Central memory CD8-positive, alpha-beta T cell (primary cell): Measurements from ENCODE around the gene ZNF292.
"Not testable (repeated sequence)": the region's sequence is repeated elsewhere in the genome, so short reads cannot be mapped to it uniquely, and the experiment has no call there.

ENCODE experiments used
- ATAC-seq: fragments of 150-1000 bp; cut with Tn5 transposase; replicated peaks from 2 replicates; pipeline ENCODE4 v1.10.0; 2022; ENCODE audit warnings: mild to moderate bottlenecking, moderate FRiP score, moderate number of reproducible peaks; ENCODE audit not compliant: poor library complexity, severe bottlenecking; ENCODE audit errors: extremely low read depth
- DNase-seq, 2 donors: peaks; one replicate each; pipeline ENCODE4 v3.0.0; 2021; ENCODE audit warnings: low spot score in 2 of 2
- H3K27ac Mint-ChIP-seq: one replicate; pipeline ENCODE4 v1.8.0; 2022; ENCODE audit warnings: low read depth, mild to moderate bottlenecking, moderate library complexity, mixed read lengths
- H3K27me3 Mint-ChIP-seq: one replicate; pipeline ENCODE4 v1.8.0; 2022; ENCODE audit warnings: mixed read lengths
- H3K36me3 Mint-ChIP-seq: one replicate; pipeline ENCODE4 v1.8.0; 2022; ENCODE audit warnings: mild to moderate bottlenecking, moderate library complexity, mixed read lengths; ENCODE audit not compliant: insufficient read depth
- H3K4me1 Mint-ChIP-seq: one replicate; pipeline ENCODE4 v1.8.0; 2022; ENCODE audit warnings: mixed read lengths
- H3K4me3 Mint-ChIP-seq: one replicate; pipeline ENCODE4 v1.8.0; 2022; ENCODE audit warnings: mild to moderate bottlenecking, moderate library complexity, mixed read lengths
- H3K9me3 Mint-ChIP-seq: one replicate; pipeline ENCODE4 v1.8.0; 2022; ENCODE audit warnings: mixed read lengths

Gene ZNF292

DNA sequence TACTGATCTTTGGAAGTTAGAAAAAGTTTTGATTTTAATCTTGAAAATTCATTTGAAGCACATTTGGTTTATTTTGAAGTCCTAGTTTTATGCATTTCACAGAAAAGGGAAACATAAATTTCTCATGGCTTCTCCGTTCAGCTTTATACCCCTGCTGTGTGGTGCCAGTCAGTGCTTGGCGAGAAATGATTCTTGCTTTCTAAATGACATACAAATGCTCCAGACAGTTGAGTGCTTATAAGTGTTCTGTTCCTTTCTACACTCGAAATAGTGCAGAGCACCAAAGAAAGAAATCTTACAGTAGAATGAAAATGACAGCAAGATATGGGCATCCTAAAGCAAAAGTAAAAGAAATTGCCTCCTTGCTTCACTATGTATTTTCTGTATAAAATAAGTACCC lies 9.0 kb upstream of the ZNF292 start:
- no peak for ATAC-seq
- Mint-ChIP-seq H3K4me1 (no peaks in the 10 kb centered on the region), H3K36me3 (no peaks in the 10 kb centered on the region), H3K27ac (peak overlapping the region; percentile 44), H3K4me3 (peak overlapping the region; percentile 62), H3K9me3 (no peaks in the 10 kb centered on the region), H3K27me3 (peaks cover under 1% of the 10 kb centered on the region)
- no peak for DNase-seq

DNA sequence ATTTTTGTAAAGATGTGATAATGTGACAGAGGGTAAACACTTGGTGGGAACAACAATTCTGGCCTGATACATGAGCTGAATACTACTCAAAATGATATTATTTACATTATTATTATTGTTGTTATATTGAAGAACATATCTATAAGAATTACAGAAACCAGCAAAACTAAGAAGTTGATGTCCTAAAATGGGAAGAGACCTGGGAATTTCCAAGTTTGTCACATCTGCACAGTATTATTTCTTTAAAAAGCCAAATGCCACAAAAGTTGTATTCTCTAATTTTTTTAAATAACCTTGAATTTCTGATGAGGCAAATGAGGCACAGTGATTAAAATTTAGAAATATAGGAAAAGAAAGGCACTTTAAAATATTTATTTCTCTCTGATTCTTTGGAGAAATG lies 5.0 kb upstream of the ZNF292 start:
- ATAC-seq = no peak
- H3K4me3 Mint-ChIP-seq = peak overlapping the region; percentile 18
- no peak for DNase-seq
- peaks cover 30% of the 10 kb centered on the region for H3K4me1 Mint-ChIP-seq
- H3K9me3 Mint-ChIP-seq = no peaks in the 10 kb centered on the region
- H3K27ac Mint-ChIP-seq = no peak overlapping the region
- no peaks in the 10 kb centered on the region for H3K27me3 Mint-ChIP-seq
- H3K36me3 Mint-ChIP-seq = peaks cover 9% of the 10 kb centered on the region

DNA sequence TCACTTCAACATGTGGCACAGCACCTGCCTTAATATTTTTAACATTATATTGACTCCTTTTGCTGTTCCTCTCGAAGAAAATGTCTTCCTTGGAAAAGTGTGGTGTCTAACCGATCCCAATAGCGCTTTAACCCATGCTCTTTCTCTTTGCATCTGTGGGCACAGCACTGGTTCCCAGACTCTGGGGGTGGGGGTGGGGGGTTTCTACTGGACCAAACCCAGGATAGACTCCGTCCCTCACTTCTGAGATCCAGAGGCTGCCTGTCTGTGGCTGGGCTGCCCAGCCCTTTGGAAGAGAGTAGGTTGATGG lies 3.9 kb upstream of the ZNF292 start:
- peak overlapping the region; percentile 66 for H3K4me3 Mint-ChIP-seq
- DNase-seq (no peak), ATAC-seq (no peak)
- H3K27ac Mint-ChIP-seq = peak overlapping the region; percentile 75
- no peaks in the 10 kb centered on the region for H3K9me3 Mint-ChIP-seq
- H3K4me1 Mint-ChIP-seq = peaks cover 38% of the 10 kb centered on the region
- no peaks in the 10 kb centered on the region for H3K27me3 Mint-ChIP-seq
- peaks cover 17% of the 10 kb centered on the region for H3K36me3 Mint-ChIP-seq

DNA sequence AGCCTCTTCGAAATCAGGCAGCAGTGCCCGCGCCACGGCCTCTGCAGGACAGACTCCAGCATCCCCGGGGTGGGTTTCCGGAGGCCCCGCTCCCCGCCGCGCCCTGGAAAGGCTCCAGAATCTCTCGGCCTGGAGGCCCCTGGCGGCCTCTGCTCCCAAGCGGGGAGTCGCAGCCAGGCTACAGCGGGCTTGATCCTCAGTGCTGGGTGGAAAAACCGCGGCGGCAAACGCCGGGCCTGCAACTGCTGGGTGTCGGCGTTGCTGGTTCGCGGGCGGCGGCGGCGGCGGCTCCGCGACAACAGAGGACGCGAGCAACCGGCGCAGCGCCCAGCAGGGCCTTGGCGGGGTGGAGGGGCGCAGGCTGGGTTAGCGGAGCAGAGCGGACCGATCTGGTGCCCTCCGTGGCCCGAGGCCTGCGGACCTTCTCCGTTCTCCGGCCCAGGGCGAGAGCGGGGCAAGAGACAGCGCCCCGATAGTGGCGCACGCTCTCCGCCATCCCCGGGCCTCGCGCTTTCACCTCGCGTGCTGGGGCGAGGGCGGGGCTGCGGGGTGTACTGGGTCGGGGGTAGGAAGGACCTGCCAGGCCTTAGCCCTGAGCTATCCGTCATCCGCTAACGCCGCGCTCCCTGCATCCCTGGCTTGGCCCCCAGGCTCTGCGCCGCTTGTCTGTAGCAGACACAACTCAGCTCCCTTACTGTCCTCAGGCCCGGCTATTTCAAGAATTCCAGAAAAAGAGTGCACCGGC lies 3.4 kb upstream of the ZNF292 start:
- no peaks in the 10 kb centered on the region for H3K9me3 Mint-ChIP-seq
- H3K36me3 Mint-ChIP-seq = peaks cover 20% of the 10 kb centered on the region
- peak; percentile 49 to 52 for DNase-seq
- H3K27ac Mint-ChIP-seq = peak overlapping the region; percentile 75
- peaks cover 43% of the 10 kb centered on the region for H3K4me1 Mint-ChIP-seq
- no peaks in the 10 kb centered on the region for H3K27me3 Mint-ChIP-seq
- peak; percentile 9 for ATAC-seq
- H3K4me3 Mint-ChIP-seq = peak overlapping the region; percentile 66

DNA sequence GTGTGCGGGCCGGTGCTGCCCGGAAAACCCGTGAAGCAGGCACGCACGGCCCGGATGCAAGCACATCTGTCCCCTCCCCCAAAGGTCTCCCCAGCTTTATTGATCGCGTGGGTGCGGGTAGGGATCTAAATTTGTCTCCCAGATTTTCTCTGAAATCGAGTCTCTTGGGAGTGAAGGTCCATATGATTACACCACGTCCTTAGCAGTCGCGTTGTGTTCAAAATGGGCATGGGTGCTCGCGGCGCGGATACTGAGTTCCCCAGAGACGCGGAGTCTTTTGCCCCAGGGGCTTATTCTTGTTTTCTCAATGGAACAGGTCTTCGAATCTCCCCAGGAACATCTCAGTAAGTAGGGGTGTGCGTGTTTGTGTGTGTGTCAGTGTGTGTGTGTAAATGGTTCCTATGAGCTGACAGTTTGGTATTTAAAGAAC lies 2.8 kb upstream of the ZNF292 start:
- ATAC-seq (no peak), DNase-seq (no peak)
- H3K9me3 Mint-ChIP-seq = no peaks in the 10 kb centered on the region

DNA sequence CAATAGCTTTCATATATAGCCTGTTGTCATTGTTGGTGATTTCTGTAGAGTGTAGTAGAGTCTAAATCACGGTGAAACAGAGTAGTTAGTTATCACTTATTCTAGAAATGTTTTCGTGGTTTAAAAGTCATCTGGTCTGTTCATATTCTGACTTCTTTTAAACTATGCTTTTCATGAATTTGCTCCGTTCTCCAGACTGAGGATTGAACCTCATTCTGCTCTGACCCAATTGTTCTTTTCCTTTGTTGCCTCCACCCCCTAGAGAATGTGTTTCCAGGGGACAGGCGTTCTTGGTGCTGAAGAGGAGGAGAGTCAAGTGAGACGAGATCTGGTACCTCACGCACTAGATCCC lies 748 bp upstream of the ZNF292 start:
- H3K4me3 Mint-ChIP-seq = peak overlapping the region; percentile 84
- peaks cover 20% of the 10 kb centered on the region for H3K36me3 Mint-ChIP-seq
- H3K9me3 Mint-ChIP-seq = no peaks in the 10 kb centered on the region
- H3K27ac Mint-ChIP-seq = peak overlapping the region; percentile 92
- ATAC-seq = no peak
- H3K27me3 Mint-ChIP-seq = no peaks in the 10 kb centered on the region
- DNase-seq = no peak
- H3K4me1 Mint-ChIP-seq = peaks cover 49% of the 10 kb centered on the region

More for the DNA sequence above, 2.8 kb upstream of the ZNF292 start:
- Mint-ChIP-seq H3K4me3 (peak overlapping the region; percentile 66), H3K27me3 (no peaks in the 10 kb centered on the region), H3K27ac (peak overlapping the region; percentile 75), H3K36me3 (peaks cover 20% of the 10 kb centered on the region), H3K4me1 (peaks cover 45% of the 10 kb centered on the region)

DNA sequence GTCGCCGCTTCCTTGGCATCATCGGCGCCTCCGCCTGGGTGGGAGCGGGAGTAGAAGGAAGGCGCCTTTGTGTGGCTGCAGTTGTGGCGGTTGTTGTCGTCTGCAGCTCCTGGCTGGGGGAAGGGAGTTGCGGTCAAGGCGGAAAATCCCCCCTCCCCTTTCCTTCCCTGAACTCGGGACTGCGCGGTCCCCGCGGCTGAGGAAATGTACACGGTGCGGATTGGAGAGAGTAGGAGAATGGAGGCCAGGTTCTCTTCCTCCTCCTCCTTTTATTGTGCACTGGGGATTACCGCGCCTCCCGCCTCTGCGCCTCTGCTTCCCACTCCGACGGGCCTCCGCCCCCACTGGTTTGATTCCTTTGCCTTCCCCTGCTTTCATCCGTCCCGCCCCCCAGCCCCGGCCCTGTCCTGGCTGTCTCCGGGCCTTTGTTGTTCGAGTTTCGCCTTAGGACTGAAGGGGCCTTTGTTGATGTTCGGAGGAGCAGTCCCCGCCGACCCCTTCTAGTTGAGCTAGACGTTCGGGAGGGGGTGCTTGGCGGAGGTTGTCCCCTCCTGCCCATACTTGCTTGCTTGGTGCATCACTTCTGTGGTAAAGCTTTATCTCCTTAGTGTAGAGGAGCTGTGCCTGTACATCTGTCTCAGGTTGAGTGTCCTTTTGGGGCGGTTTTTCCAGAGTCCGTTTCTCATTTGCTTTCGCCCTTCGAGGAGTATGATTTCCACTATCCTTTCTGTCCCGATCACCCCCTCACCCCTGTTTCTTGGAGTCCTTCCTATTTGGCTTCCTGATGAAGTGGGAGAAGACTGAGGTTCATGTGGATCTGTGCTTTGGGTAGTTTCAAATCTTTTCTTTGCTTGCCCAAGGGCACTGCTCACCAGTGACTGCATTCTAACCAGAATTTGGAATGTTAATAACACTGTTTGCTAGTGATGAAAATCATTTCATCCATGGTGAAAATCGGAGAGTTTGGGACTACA lies 764 bp downstream of the ZNF292 start:
- H3K27me3 Mint-ChIP-seq = no peaks in the 10 kb centered on the region
- H3K4me1 Mint-ChIP-seq = peaks cover 59% of the 10 kb centered on the region
- DNase-seq (no peak), ATAC-seq (peak; percentile 5)
- H3K4me3 Mint-ChIP-seq = peak overlapping the region; percentile 84
- H3K27ac Mint-ChIP-seq = peak overlapping the region; percentile 92
- H3K36me3 Mint-ChIP-seq = peaks cover 22% of the 10 kb centered on the region
- H3K9me3 Mint-ChIP-seq = no peaks in the 10 kb centered on the region

DNA sequence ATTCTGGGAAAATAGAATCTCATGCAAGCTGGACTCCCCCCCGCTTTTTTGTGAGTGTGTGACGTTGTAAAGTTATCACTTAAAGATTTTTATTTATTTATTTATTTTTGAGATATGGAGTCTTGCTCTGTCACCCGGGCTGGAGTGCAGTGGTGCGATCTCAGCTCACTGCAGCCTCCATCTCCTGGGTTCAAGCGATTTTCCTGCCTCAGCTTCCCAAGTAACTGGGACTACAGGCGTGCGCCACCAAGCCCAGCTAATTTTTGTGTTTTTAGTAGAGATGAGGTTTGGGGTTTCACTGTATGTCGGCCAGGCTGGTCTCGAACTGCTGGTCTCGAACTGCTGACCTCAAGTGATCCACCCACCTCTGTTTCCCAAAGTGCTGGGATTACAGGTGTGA lies 2.2 kb downstream of the ZNF292 start:
- not testable (repeated sequence) for H3K27me3 Mint-ChIP-seq, H3K9me3 Mint-ChIP-seq, ATAC-seq, DNase-seq, H3K4me3 Mint-ChIP-seq
- H3K27ac Mint-ChIP-seq = peak overlapping the region; percentile 92
- peaks cover 22% of the 10 kb centered on the region for H3K36me3 Mint-ChIP-seq
- H3K4me1 Mint-ChIP-seq = peaks cover 67% of the 10 kb centered on the region

DNA sequence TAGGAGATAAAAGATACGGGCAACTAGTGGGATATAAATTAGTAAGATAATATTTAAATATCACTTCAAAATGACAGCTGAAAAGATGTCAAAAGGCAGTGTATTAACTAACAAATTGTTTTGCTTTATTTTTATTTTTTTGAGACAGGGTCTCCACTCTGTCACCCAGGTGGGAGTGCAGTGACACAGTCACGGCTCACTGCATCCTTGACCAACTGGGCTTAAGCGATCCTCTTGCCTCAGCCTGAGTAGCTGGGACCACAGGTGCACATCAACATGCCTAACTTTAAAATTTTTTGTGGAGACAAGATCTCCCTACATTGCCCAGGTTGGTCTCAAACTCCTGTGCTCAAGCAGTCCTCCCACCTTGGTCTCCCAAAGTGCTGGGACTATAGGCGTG lies 5.9 kb downstream of the ZNF292 start:
- Mint-ChIP-seq H3K36me3 (peaks cover 11% of the 10 kb centered on the region), H3K4me3 (no peak overlapping the region), H3K27me3 (no peaks in the 10 kb centered on the region), H3K4me1 (peaks cover 69% of the 10 kb centered on the region), H3K27ac (peak overlapping the region; percentile 75), H3K9me3 (no peaks in the 10 kb centered on the region)
- ATAC-seq = no peak
- DNase-seq = no peak

DNA sequence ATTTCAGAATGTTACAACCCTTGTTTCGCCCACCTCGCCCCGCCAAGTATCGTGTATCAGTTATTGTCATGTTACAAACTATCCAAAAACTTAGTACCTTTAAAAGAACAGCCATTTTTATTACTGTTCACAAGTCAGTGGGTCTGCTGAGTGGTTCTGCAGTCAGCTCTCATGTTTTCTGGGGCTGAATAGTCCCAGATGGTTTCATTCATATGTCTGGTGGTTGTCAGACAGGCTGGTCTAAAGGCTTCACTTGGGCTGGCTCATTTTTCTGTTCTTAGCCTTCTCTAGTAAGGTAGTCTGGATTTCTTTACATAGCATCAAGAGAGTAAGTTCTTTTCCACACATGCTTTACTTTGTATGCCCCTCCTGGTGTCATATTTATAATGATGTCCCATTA lies 8.6 kb downstream of the ZNF292 start:
- H3K4me3 Mint-ChIP-seq = no peak overlapping the region
- H3K27ac Mint-ChIP-seq = no peak overlapping the region
- H3K4me1 Mint-ChIP-seq = peaks cover 79% of the 10 kb centered on the region
- no peak for ATAC-seq
- peaks cover 9% of the 10 kb centered on the region for H3K36me3 Mint-ChIP-seq
- H3K9me3 Mint-ChIP-seq = no peaks in the 10 kb centered on the region
- DNase-seq = no peak
- no peaks in the 10 kb centered on the region for H3K27me3 Mint-ChIP-seq

DNA sequence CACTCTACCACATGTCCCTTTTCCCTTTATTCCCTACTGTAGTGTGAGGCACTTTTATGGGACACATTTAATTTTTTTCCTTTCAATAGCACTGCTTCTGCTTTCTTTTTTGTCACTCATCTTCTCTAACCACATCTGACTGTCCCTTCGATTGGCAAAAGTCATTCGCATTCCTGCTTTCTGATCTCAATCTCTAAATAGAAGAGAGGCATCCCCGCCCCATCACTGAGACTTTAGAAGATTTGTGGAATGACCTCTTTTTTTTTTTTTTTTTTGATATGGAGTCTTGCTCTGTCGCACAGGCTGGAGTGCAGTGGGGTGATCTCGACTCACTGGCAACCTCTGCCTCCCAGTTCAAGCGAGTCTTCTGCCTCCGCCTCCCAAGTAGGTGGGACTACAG lies 9.1 kb downstream of the ZNF292 start:
- H3K4me3 Mint-ChIP-seq = no peak overlapping the region
- no peaks in the 10 kb centered on the region for H3K27me3 Mint-ChIP-seq
- H3K9me3 Mint-ChIP-seq = no peaks in the 10 kb centered on the region
- H3K27ac Mint-ChIP-seq = no peak overlapping the region
- DNase-seq (no peak), ATAC-seq (no peak)
- H3K36me3 Mint-ChIP-seq = peaks cover 9% of the 10 kb centered on the region
- peaks cover 82% of the 10 kb centered on the region for H3K4me1 Mint-ChIP-seq

DNA sequence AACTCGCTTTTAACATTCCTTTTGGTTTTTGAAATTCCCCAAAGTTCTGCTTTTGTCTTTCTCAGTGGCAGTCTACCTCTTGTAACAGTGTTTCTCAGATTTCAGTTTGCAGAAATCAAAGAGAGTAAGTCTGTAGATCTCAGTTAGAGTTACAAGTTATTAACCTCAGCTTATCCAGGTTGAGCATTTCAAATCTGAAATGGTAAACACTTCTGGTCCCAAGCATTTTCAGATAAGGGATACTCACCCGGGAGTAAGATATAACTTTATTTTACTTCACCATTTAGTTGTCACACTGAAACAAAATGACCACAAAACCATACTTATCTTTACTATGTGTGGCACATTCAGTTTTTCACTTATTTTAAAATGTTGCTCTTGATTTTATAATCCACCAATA lies 9.8 kb downstream of the ZNF292 start:
- no peak overlapping the region for H3K27ac Mint-ChIP-seq
- ATAC-seq (no peak), DNase-seq (no peak)
- H3K4me3 Mint-ChIP-seq = no peak overlapping the region
- no peaks in the 10 kb centered on the region for H3K27me3 Mint-ChIP-seq
- no peaks in the 10 kb centered on the region for H3K9me3 Mint-ChIP-seq
- peaks cover 83% of the 10 kb centered on the region for H3K4me1 Mint-ChIP-seq
- peaks cover 8% of the 10 kb centered on the region for H3K36me3 Mint-ChIP-seq
